ENCODE measurements around the gene NUBP2. TPM values are rescaled to one million over a fixed set of nuclear protein-coding genes. Genes with fewer than 3 reads are reported as not detected.
A peak's percentile ranks its signal among the peaks of the same experiment; 100 is the strongest.
"Not testable (repeated sequence)": the region's sequence is repeated elsewhere in the genome, so short reads cannot be mapped to it uniquely, and the experiment has no call there.

The NUBP2 gene
- total RNA-seq, 2 donors from 2014 or later: 41.7 to 44.9 TPM

DNA sequence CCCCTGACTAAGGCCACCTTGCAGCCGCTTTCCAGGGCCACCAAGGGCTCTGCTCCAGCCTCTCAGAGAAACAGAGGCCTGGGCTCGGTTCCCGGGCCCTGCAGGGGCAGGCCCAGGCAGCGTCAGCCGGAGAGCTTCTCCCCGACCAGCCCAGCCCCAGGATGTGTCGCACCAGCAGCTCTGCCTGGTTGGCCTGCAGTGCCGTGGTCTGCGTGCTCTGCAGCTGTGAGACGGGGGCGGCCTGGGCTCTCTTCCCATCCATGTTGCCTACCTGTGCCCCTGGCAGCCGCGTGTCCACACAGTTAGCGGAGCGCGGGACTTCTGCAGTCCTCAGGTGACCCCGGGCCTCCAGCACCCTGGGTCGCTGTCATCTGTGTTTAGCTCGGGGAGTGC lies 5.9 kb downstream of the NUBP2 start:
- Mint-ChIP-seq H3K27ac (no peak overlapping the region), H3K27me3 (no peaks in the 10 kb centered on the region), H3K4me3 (no peak overlapping the region), H3K4me1 (peaks cover 2% of the 10 kb centered on the region), H3K36me3 (ENCODE audit: low read depth) (peaks cover 2% of the 10 kb centered on the region)
- no peaks in the 10 kb centered on the region for H3K9me3 ChIP-seq (ENCODE audit: control insufficient read depth, low read length, poor library complexity, severe bottlenecking)
- peak in 1 of 3 donors; percentile 4 for DNase-seq
- no peak for ATAC-seq

DNA sequence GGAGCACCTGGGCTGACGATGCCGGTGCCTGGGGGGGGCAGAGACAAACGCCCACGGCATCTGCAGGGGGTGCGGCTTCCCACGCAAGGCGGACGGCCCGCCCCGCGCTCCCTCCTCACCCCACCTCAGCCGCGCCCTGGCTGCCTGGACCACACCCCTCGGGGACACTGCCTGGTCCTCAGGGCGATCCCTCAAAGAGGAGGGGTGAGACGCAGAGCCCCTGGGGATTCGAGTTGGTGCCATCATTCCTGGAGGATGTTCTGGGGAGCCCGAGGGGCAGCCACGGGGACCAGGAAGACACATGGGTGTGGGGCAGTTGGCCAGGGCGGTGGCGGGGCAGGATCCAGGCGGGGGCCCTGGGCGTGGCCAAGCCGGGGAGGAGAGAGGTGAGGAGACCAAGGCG lies 6.9 kb downstream of the NUBP2 start:
- DNase-seq (no peak), ATAC-seq (no peak)
- Mint-ChIP-seq H3K4me3 (no peak overlapping the region), H3K27ac (no peak overlapping the region), H3K36me3 (ENCODE audit: low read depth) (peaks cover 2% of the 10 kb centered on the region), H3K4me1 (peaks cover 2% of the 10 kb centered on the region), H3K27me3 (no peaks in the 10 kb centered on the region)
- no peaks in the 10 kb centered on the region for H3K9me3 ChIP-seq (ENCODE audit: control insufficient read depth, low read length, poor library complexity, severe bottlenecking)

DNA sequence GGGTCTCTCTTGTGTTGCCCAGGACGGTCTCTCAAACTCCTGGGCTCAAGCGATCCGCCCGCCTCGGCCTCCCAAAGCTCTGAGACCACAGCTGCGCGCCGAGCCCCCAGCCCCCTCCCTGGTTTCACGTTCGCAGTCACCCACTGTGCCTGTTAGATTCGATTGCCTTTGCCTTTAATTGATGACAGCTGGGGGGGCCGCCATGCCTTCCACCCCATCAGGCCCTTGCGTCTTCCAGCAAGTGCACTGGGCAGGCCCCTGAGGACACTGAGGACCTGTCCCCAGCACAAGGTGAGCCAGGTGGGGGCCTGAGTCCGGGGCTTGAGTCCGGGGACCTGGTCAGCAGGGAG lies 7.5 kb downstream of the NUBP2 start:
- ATAC-seq (no peak), DNase-seq (no peak)
- Mint-ChIP-seq H3K4me3 (no peak overlapping the region), H3K27me3 (no peaks in the 10 kb centered on the region), H3K27ac (no peak overlapping the region), H3K36me3 (ENCODE audit: low read depth) (peaks cover 2% of the 10 kb centered on the region), H3K4me1 (peaks cover 2% of the 10 kb centered on the region)
- H3K9me3 ChIP-seq (ENCODE audit: control insufficient read depth, low read length, poor library complexity, severe bottlenecking): no peaks in the 10 kb centered on the region

DNA sequence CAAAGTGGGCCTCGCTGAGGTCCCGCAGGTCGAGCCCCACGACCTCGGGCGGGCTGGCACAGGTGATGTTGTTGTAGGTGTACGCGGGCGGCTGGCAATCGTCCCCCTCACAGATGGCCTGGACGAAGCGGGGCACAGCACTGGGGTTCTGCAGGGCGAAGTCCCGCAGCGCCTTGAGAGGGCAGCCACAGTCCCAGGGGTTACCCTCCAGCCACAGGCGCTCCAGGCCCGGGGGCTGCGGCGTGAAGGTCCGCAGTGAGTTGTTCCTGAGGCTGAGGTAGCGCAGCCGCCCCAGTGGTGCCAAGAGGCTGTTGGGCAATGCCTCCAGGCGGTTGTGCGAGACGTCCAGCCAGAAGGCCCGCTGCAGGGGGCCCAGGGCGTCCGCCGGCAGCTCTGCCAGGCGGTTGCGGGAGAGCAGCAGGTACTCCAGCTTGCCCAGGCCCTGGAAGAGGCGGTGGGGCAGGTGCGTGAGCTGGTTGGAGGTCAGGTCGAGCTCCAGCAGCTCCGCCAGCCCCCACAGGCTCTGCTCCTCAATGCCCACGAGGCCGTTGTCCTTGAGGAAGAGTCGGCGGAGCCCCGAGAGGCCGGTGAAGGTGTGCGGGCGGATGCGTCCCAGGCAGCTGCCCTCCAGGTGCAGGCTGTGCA lies 8.0 kb downstream of the NUBP2 start:
- H3K9me3 ChIP-seq (ENCODE audit: control insufficient read depth, low read length, poor library complexity, severe bottlenecking): no peaks in the 10 kb centered on the region
- DNase-seq: no peak
- Mint-ChIP-seq H3K36me3 (ENCODE audit: low read depth) (peaks cover 2% of the 10 kb centered on the region), H3K4me3 (no peak overlapping the region), H3K27ac (no peak overlapping the region), H3K27me3 (no peaks in the 10 kb centered on the region), H3K4me1 (peaks cover 2% of the 10 kb centered on the region)
- no peak for ATAC-seq

DNA sequence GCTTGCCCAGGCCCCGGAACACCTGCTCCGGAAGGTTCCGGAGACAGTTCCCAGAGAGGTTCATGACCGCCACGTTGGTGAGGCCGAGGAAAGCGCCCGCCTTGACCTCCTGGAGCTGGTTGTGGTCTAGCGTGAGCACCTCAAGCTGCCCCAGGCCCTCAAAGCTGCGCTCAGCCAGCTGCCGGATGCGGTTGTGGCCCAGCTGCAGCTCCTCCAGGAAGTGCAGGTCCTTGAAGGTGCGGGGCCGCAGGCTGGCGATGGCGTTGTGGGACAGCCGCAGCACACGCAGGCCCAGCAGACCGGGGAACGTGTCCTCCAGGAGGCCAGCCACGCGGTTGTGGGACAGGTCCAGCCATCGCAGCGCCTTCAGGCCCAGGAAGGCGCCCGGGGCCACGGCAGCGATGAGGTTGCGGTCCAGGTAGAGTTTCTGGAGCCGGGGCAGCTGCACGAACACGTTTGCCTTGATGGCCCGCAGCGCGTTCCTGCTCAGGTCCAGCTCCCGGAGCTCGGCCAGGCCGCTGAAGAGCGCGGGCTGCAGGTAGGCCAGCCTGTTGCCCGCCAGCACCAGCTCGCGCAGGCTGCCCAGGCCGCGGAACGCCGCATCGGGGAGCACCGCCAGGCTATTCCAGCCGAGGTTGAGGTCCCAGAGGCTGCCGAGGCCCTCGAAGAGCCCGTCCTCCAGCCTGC lies 8.6 kb downstream of the NUBP2 start:
- H3K4me1 Mint-ChIP-seq: peaks cover 2% of the 10 kb centered on the region
- no peak overlapping the region for H3K4me3 Mint-ChIP-seq
- ATAC-seq (no peak), DNase-seq (no peak)
- H3K9me3 ChIP-seq (ENCODE audit: control insufficient read depth, low read length, poor library complexity, severe bottlenecking): no peaks in the 10 kb centered on the region
- H3K36me3 Mint-ChIP-seq (ENCODE audit: low read depth): peaks cover 2% of the 10 kb centered on the region
- no peaks in the 10 kb centered on the region for H3K27me3 Mint-ChIP-seq
- no peak overlapping the region for H3K27ac Mint-ChIP-seq

DNA sequence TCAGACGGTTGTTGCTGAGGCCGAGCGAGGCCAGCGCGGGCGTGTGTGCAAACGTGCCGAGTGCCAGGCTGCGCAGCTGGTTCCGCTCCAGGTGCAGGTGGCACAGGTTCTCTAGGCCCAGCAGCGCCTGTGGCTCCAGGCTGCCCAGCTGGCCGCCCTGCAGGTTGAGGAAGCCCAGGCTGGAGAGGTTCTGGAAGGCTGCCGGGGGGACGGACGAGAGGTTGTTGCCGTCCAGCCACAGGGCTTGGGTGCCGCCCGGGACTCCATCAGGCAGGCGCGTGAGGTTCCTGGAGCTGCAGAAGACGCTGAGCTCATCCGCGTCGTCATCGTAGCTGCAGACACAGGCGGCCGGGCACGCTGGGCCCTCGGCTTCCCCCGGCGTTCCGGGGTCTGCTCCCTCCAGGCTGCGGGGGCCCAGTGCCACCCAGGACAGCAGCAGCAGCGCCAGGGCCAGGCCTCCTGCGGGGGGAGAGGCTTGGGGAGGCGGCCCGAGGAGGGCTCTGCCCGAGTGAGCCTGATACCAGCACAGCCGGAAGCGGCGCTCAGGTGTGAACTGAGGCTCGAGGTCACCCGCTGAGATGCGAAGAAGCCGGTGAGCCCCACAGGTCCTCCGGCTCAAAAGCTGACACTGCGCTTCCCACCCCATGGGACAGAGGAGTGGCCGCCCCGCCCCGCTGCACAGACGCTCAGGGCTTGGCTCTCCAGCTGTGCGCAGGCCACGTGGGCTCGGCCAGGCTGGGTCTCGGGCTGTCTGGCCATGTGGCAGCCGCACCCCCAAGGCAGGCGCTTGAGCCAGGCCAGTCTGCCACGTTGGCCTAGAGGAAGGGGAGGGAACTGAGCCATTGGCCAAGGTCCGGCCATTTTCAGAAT lies 9.4 kb downstream of the NUBP2 start:
- Mint-ChIP-seq H3K27me3 (no peaks in the 10 kb centered on the region), H3K4me3 (no peak overlapping the region), H3K4me1 (peaks cover 2% of the 10 kb centered on the region), H3K36me3 (ENCODE audit: low read depth) (peaks cover 2% of the 10 kb centered on the region), H3K27ac (no peak overlapping the region)
- no peaks in the 10 kb centered on the region for H3K9me3 ChIP-seq (ENCODE audit: control insufficient read depth, low read length, poor library complexity, severe bottlenecking)
- no peak for DNase-seq
- no peak for ATAC-seq

DNA sequence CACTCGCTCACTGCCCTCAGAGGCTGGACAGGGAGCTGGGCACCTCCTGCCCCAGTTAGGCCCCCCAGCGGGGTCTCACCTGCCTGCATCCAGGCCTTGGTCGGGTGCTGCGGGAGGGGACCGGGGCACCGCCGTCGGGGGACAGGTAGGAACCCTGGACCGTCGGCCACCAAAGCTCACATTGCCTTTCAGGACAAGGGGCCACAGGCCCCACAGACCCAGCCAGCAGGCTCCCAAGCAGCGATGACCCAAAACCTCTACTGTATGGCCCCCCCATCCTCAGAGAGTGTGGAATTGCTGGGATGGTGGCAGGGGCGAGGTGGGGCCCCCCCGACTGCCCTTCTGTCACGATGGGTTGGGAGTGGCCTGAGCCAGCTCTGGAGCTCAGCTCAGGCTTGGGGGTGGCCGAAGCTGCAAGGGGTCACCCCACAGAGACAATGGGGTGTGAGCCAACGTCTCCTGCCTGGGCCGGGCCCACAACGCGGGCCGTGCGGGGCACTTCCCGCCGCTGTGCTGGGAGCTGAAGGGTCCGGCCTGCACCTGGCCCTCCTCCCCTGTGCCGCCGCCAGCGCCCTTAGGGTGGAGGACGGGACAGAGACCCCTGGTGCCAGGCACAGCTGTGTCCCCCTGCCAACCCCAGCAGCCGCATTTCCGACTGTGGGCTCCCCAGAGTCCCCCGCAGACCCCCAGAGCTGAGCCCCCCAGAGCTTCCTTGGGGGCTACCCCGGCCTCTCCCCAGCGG lies 10.2 kb downstream of the NUBP2 start:
- Mint-ChIP-seq H3K36me3 (ENCODE audit: low read depth) (peaks cover 2% of the 10 kb centered on the region), H3K4me1 (peaks cover 2% of the 10 kb centered on the region), H3K27me3 (no peaks in the 10 kb centered on the region), H3K4me3 (no peak overlapping the region), H3K27ac (no peak overlapping the region)
- H3K9me3 ChIP-seq (ENCODE audit: control insufficient read depth, low read length, poor library complexity, severe bottlenecking): no peaks in the 10 kb centered on the region
- DNase-seq: peak in 1 of 3 donors; percentile 7
- no peak for ATAC-seq

DNA sequence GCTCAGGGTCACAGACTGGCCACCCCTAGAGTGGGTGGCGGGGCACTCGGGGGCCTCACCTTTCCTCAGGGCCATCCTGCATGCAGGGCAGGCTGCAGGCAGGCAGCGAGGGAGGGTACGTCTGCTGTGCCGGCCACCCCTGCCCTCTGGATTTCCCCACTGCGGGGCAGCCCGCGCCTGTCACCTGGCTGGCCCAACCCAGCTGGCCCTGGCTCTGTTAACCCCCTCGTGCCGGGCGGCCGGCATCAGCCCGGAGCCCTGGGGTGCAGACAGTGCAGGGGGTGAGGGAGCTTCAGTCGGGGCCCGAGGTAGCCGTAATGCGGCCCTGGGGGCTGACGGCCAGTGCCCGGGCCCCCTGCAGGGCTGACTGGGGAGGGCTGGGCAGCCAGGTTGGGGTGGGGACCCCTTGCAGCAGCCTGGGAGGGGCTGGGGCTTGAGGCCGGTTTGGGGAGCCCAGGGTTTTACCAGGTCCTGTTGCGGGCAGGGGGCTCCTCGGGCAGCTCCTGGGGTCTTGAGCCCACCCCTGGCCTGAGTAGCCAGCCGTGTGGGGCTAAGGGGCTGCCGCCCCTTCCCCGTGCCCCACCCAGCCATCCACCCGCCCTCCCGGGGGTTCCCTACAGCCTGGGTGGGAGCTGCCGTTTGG lies 10.9 kb downstream of the NUBP2 start, which contains the start of gene IGFALS:
Gene IGFALS, minus strand, starts transcription at position 128 of the 643 bp plus-strand sequence. Its CDS starts 53 bp downstream, at position 75.
- H3K27ac Mint-ChIP-seq: no peak within 1 kb of the TSS
- H3K9me3 ChIP-seq (ENCODE audit: control insufficient read depth, low read length, poor library complexity, severe bottlenecking): no peaks in the 10 kb centered on the region
- DNase-seq: no peak
- no peak for ATAC-seq
- no peak within 1 kb of the TSS for H3K4me3 Mint-ChIP-seq
- H3K27me3 Mint-ChIP-seq: no peaks in the 10 kb centered on the region
- H3K4me1 Mint-ChIP-seq: peaks cover 2% of the 10 kb centered on the region
- peaks cover 2% of the 10 kb centered on the region for H3K36me3 Mint-ChIP-seq (ENCODE audit: low read depth)

DNA sequence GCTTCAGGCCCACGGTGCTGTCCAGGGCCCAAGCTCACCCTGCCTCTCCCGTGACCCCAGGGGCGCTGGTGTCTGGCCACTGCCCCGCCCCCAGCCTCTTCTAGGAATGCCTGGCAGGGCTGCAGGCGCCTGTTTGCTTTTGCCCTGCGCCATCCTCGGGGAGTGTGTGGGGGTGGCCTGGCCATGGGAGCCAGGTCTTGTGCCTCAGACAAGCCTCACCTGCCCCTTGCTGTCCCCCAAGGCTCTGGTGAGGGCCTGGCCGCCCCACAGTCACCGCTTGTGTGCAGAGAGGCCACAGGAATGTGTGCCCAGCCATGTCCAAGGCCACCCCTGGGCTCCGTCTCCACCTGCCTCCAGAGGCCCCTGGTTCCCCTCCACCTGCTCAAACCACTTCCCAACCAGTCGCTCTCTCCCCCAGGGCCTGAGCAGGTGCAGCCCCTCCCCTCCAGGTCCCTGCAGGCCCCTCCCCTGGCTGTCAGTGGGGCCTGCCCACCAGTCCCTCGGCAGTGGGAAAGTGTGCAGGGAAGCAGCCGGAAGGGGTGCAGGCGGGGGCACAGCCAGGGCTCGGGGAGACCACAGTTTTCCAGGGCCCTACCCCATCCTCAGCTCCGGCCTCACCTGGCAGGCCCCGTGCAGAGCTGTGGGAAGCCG lies 11.6 kb downstream of the NUBP2 start:
- Mint-ChIP-seq H3K27me3 (no peaks in the 10 kb centered on the region), H3K36me3 (ENCODE audit: low read depth) (no peaks in the 10 kb centered on the region), H3K4me1 (no peaks in the 10 kb centered on the region), H3K4me3 (no peak overlapping the region), H3K27ac (no peak overlapping the region)
- DNase-seq: no peak
- ATAC-seq: no peak
- H3K9me3 ChIP-seq (ENCODE audit: control insufficient read depth, low read length, poor library complexity, severe bottlenecking): no peaks in the 10 kb centered on the region

DNA sequence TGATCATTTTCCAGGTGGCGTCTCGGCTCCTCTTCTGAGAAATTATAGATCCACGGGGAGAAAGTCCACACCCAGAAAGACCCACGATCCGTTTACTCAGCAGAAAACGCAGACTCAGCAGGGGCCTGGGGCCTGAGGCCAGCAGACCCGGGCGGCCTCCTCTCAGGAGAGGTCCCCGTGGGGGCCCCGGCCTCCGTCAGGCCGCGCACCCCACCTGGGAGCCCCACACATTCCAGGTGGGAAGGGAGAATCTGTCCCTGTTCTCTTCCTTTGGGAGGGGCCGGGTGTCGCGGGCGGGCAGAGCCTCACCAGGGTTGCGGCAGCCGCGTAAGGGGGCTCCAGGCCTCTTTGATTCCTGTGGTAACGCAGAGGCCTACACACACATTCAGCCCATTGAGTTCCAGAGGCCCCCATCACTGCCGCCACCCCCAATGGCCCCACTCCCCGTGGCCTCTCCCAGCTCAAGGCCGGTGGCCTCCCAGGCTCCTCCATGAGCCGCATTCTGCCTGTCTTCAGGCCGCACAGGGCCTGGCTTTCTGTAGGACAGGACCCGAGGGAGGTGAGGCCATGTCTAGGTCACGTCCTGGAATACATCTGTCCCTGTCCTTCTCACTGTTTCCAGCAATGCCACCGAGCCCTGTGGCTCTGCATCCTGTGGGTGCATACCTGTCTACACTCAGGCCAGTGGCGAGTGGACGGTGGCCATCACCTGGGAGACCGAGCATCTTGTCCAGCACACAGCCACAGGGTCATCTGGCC lies 12.3 kb downstream of the NUBP2 start:
- H3K4me1 Mint-ChIP-seq: no peaks in the 10 kb centered on the region
- DNase-seq: no peak

DNA sequence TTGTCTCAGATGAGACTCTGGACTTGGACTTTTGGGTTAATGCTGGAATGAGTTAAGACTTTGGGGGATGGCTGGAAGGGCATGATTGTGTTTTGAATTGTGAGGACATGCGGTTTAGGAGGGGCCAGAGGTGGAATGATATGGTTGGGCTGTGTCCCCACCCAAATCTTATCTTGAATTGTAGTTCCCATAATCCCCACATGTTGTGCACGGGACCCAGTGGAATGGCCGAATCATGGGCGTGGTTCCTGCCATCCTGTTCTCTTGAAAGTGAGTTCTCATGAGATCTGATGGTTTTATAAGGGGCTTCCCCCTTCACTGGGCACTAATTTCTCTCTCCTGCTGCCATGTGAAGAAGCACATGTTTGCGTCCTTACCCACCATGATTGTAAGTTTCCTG lies 16.5 kb downstream of the NUBP2 start:
- not testable (repeated sequence) for H3K4me3 Mint-ChIP-seq; H3K27ac Mint-ChIP-seq; H3K9me3 ChIP-seq (ENCODE audit: control insufficient read depth, low read length, poor library complexity, severe bottlenecking); ATAC-seq; H3K4me1 Mint-ChIP-seq; H3K36me3 Mint-ChIP-seq (ENCODE audit: low read depth); H3K27me3 Mint-ChIP-seq; DNase-seq

More for the DNA sequence above, 12.3 kb downstream of the NUBP2 start:
- no peaks in the 10 kb centered on the region for H3K27me3 Mint-ChIP-seq
- no peaks in the 10 kb centered on the region for H3K9me3 ChIP-seq (ENCODE audit: control insufficient read depth, low read length, poor library complexity, severe bottlenecking)
- no peak for ATAC-seq
- no peak overlapping the region for H3K27ac Mint-ChIP-seq
- no peaks in the 10 kb centered on the region for H3K36me3 Mint-ChIP-seq (ENCODE audit: low read depth)
- no peak overlapping the region for H3K4me3 Mint-ChIP-seq

DNA sequence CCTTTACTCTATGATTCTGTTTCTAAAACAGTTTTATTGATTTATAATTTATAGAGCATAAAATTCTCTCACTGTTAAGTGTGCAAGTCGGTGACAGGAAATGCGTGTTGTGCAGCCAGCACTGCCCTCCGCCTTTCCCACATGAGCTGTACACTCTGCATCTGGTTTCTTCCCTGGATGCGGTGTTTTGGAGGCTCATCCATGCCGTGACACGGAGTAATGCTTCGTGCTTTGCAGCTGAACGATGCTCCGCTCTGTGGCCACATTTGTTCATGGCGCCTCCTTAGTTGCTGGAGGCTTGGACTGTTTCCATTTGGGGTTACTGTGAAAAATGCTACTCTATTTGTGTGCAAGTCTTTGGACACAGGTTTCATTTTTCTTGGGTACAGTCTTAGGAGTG lies 17.9 kb downstream of the NUBP2 start:
- Mint-ChIP-seq H3K27ac (no peak overlapping the region), H3K36me3 (ENCODE audit: low read depth) (peaks cover 2% of the 10 kb centered on the region), H3K4me3 (no peak overlapping the region), H3K4me1 (peaks cover 2% of the 10 kb centered on the region), H3K27me3 (no peaks in the 10 kb centered on the region)
- no peak for ATAC-seq
- no peak for DNase-seq
- H3K9me3 ChIP-seq (ENCODE audit: control insufficient read depth, low read length, poor library complexity, severe bottlenecking): no peaks in the 10 kb centered on the region

Measured in T-helper 17 cell (primary cell).